Thoracic aorta (tissue), 2 donors: ENCODE results near the gene UNC13A. TPM values are rescaled to one million over a fixed set of nuclear protein-coding genes. Genes with fewer than 3 reads are reported as not detected.
A peak's percentile ranks its signal among the peaks of the same experiment; 100 is the strongest.

Source experiments
- ATAC-seq: fragments of 150-250 bp; one replicate; pipeline ENCODE4 v1.8.0; 2017; ENCODE audit warnings: low read depth; ENCODE audit not compliant: insufficient number of reproducible peaks, low FRiP score
- DNase-seq: peaks from one replicate; pipeline ENCODE4 v3.0.0-alpha.2; 2020; ENCODE audit warnings: low spot score
- H3K27ac ChIP-seq, 2 donors: fragments of 200-600 bp; sonication (generic); 1 replicate in 1 of 2; 2 replicates in 1 of 2; pipeline ENCODE4 v1.5.1; 2016; ENCODE audit warnings: mild to moderate bottlenecking in 2 of 2, moderate library complexity in 2 of 2
- H3K27me3 ChIP-seq: fragments of 200-600 bp; sonication (generic); replicated peaks from 2 replicates; pipeline ENCODE4 v1.6.0; 2016; ENCODE audit warnings: mild to moderate bottlenecking; ENCODE audit not compliant: insufficient read depth
- H3K36me3 ChIP-seq: fragments of 200-600 bp; sonication (generic); one replicate; pipeline ENCODE4 v1.5.1; 2016
- H3K4me1 ChIP-seq, 2 donors: fragments of 200-600 bp; sonication (generic); 1 replicate in 1 of 2; 2 replicates in 1 of 2; pipeline versions ENCODE4 v1.5.1 to v1.6.0; 2016; ENCODE audit warnings: low read depth in 2 of 2, mild to moderate bottlenecking in 1 of 2; ENCODE audit not compliant: control insufficient read depth in 1 of 2
- H3K4me3 ChIP-seq: fragments of 200-600 bp; sonication (generic); 2 replicates; pipeline ENCODE4 v1.5.1; 2016; ENCODE audit warnings: mild to moderate bottlenecking
- H3K9me3 ChIP-seq: fragments of 200-600 bp; sonication (generic); 2 replicates; pipeline ENCODE4 v1.5.1; 2016
- total RNA-seq, 2 donors: library from RNA; depleted of rRNA; stranded (reverse); fragments of >200 nt; gene quantifications; one replicate each; pipeline versions ENCODE4 v1.1.0 to v1.2.3, GENCODE V29; 2016
- TF ChIP-seq, protein P1 (sequence below): fragments of 200-600 bp; sonication (generic); IDR thresholded peaks from one replicate; pipeline ENCODE4 v1.5.1; 2019; ENCODE audit warnings: antibody characterized with exemption

Gene UNC13A
- total RNA-seq, 2 donors from 2014 or later: 2.1 to 7.7 TPM

DNA sequence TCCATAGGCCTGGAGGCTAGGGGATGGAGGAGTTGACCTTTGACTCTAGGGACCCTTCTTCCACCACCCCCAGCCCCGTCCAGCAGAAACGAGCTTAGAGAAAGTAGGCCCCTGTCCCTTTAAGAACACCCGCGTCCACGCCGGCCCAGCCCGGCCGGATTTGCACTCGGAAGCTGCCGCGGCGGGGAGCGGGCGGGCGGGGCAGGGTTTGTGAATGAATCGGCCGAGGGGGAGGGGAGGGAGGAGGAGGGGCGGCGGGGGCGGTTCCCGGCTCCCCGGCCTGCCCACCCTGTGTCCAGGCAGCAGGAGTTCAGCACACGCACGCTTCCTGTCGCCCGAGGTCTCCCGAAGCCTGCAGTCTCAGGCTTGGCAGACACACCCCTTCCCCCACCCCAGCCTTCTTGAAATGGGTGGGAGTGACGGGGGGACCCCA, 1.5 kb downstream of the UNC13A start:
- Histone ChIP-seq H3K4me1 (peaks cover 11 to 16% of the 10 kb centered on the region in 2 donors), H3K4me3 (peak overlapping the region; percentile 63), H3K27me3 (peaks cover 7% of the 10 kb centered on the region), H3K36me3 (no peaks in the 10 kb centered on the region), H3K9me3 (no peaks in the 10 kb centered on the region), H3K27ac (peak overlapping the region in 1 of 2 donors; percentile 47)
- TF ChIP-seq, protein P1, sequence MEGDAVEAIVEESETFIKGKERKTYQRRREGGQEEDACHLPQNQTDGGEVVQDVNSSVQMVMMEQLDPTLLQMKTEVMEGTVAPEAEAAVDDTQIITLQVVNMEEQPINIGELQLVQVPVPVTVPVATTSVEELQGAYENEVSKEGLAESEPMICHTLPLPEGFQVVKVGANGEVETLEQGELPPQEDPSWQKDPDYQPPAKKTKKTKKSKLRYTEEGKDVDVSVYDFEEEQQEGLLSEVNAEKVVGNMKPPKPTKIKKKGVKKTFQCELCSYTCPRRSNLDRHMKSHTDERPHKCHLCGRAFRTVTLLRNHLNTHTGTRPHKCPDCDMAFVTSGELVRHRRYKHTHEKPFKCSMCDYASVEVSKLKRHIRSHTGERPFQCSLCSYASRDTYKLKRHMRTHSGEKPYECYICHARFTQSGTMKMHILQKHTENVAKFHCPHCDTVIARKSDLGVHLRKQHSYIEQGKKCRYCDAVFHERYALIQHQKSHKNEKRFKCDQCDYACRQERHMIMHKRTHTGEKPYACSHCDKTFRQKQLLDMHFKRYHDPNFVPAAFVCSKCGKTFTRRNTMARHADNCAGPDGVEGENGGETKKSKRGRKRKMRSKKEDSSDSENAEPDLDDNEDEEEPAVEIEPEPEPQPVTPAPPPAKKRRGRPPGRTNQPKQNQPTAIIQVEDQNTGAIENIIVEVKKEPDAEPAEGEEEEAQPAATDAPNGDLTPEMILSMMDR: no peak
- no peak for DNase-seq
- no peak for ATAC-seq

DNA sequence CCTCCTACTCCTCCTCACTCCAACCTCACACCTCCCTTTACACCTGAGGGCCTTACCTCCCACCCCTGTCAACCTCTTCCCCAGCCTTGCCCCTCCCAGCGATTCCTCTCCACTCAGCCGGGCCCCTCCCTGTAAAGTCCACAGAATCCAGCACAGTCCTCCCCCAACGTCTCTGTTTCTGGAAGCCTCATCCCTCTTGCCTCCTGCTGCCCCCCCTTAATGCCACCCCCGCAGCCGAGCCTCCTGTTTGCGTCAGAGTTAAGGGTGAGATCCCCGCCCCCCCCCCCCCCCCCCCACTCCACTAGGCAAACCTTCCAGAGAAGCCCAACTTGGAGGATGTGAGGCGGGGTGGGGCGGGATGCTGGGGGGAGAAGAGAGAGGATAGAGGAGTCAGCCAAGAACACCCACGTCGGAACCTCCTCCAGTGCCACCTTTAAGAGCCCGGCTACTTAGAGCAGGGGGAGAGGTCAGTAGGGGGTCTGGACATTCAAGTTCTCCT, 2.1 kb downstream of the UNC13A start:
- no peaks in the 10 kb centered on the region for H3K36me3 ChIP-seq
- TF ChIP-seq, protein P1: no peak
- peaks cover 11 to 16% of the 10 kb centered on the region in 2 donors for H3K4me1 ChIP-seq
- peak overlapping the region; percentile 63 for H3K4me3 ChIP-seq
- H3K9me3 ChIP-seq: no peaks in the 10 kb centered on the region
- DNase-seq: no peak
- ATAC-seq: no peak
- peaks cover 7% of the 10 kb centered on the region for H3K27me3 ChIP-seq
- H3K27ac ChIP-seq: peak overlapping the region in 1 of 2 donors; percentile 47

DNA sequence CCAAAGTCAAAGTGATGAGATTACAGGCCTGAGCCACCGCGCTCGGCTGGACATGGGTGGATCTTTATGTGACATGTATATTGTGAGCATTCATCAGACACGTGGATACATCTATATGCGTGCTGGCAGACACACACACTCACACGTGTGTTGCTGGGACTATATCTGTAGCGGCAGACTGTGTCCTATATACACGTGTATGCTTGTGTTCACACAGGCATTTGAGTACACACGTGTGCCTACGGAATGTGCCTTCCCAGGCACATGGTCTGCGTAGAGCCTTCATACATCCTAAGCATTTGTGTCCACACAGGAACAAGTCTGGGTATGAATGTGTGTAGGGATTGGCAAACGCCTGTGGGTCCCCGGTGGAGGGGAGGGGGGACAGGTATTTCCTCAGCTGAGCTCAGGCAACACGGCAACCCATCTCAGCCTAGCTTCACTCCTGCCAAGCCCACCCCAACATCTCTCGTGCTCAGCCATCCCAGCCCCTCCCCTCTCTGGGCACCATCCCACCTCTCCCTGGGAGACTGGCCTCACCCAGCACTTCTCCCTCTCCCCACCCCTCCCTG, 2.6 kb downstream of the UNC13A start:
- Histone ChIP-seq H3K4me3 (no peak overlapping the region), H3K4me1 (peaks cover 11 to 16% of the 10 kb centered on the region in 2 donors), H3K36me3 (no peaks in the 10 kb centered on the region), H3K27me3 (peaks cover 7% of the 10 kb centered on the region), H3K27ac (no peak overlapping the region), H3K9me3 (no peaks in the 10 kb centered on the region)
- no peak for ATAC-seq
- TF ChIP-seq, protein P1: no peak
- no peak for DNase-seq

DNA sequence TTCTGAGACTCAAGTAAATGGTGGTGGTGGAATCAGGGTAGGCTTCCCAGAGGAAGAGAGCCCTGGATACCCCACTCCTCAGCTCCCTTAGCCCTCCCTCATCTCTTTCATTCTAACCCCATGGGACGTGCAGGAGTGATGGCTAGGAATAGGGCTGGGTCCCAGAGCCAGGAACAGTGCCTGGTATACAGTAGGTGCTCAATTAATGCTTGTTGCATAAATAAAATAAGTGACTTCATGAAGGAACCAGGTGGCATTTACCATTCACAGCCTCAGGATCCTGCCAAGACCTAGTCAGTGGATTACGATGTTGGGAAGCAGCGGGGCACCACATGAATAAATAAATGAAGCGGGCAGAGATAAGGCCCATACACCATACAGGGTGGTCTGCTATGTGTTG, 3.9 kb downstream of the UNC13A start:
- DNase-seq: no peak
- H3K27ac ChIP-seq: no peak overlapping the region
- ATAC-seq: no peak
- no peaks in the 10 kb centered on the region for H3K36me3 ChIP-seq
- peaks cover 7% of the 10 kb centered on the region for H3K27me3 ChIP-seq
- TF ChIP-seq, protein P1: no peak
- no peak overlapping the region for H3K4me3 ChIP-seq
- no peaks in the 10 kb centered on the region for H3K9me3 ChIP-seq
- H3K4me1 ChIP-seq: peaks cover 18 to 25% of the 10 kb centered on the region in 2 donors

DNA sequence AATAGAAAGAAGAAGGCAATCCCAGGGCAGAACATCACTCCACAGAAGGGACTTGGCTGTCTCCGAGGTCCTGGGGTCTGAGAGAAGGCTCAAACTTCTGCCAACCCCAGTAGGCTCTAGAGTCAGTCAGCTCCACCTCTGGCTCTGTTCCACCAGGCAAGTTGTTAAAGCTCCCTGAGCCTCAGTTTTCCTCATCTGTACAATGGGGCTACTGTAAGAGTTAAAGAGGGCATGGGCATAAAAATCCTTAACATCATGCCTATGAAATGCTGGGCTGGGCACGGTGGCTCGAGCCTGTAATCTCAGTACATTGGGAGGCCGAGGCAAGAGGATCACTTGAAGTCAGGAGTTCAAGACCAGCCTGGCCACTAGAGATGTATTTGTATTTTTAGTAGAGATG, 5.1 kb downstream of the UNC13A start:
- H3K27me3 ChIP-seq: peaks cover 7% of the 10 kb centered on the region
- TF ChIP-seq, protein P1: no peak
- H3K9me3 ChIP-seq: no peaks in the 10 kb centered on the region
- ATAC-seq (no peak), DNase-seq (no peak)
- H3K4me1 ChIP-seq: peaks cover 18 to 25% of the 10 kb centered on the region in 2 donors
- no peak overlapping the region for H3K4me3 ChIP-seq
- H3K27ac ChIP-seq: no peak overlapping the region
- no peaks in the 10 kb centered on the region for H3K36me3 ChIP-seq
